WTC11 (cell line): ENCODE results near the gene VTA1.

Experiments
- ATF1 ChIP-seq: sonication (generic); formaldehyde crosslinking; IDR thresholded peaks from 2 replicates; pipeline ENCODE4 v1.8.1; 2023; ENCODE audit warnings: mild to moderate bottlenecking, moderate library complexity, missing genetic modification reagents
- ATF3 ChIP-seq: sonication (generic); formaldehyde crosslinking; conservative IDR thresholded peaks from 2 replicates; pipeline ENCODE4 v1.8.1; 2022; ENCODE audit warnings: mild to moderate bottlenecking, missing genetic modification reagents
- CTCF ChIP-seq: fragments of 200-600 bp; IDR thresholded peaks from 2 replicates; pipeline ENCODE4 v1.8.0; 2022; ENCODE audit warnings: antibody characterized with exemption
- FOXK1 ChIP-seq: sonication (generic); formaldehyde crosslinking; IDR thresholded peaks from 2 replicates; pipeline ENCODE4 v1.8.0; 2022; ENCODE audit warnings: mild to moderate bottlenecking, moderate library complexity, missing genetic modification reagents
- FOXP4 ChIP-seq: sonication (generic); formaldehyde crosslinking; IDR thresholded peaks from 2 replicates; pipeline ENCODE4 v1.8.0; 2022; ENCODE audit warnings: mild to moderate bottlenecking, missing genetic modification reagents
- JUN ChIP-seq: sonication (generic); formaldehyde crosslinking; IDR thresholded peaks from 2 replicates; pipeline ENCODE4 v1.8.0; 2023; ENCODE audit warnings: mild to moderate bottlenecking, missing genetic modification reagents
- PREB ChIP-seq: sonication (generic); formaldehyde crosslinking; IDR thresholded peaks from 2 replicates; pipeline ENCODE4 v1.8.1; 2022; ENCODE audit warnings: mild to moderate bottlenecking, missing genetic modification reagents, moderate library complexity, borderline replicate concordance
- ZNF121 ChIP-seq: sonication (generic); formaldehyde crosslinking; IDR thresholded peaks from 2 replicates; pipeline ENCODE4 v1.8.0; 2023; ENCODE audit warnings: missing genetic modification reagents

DNA sequence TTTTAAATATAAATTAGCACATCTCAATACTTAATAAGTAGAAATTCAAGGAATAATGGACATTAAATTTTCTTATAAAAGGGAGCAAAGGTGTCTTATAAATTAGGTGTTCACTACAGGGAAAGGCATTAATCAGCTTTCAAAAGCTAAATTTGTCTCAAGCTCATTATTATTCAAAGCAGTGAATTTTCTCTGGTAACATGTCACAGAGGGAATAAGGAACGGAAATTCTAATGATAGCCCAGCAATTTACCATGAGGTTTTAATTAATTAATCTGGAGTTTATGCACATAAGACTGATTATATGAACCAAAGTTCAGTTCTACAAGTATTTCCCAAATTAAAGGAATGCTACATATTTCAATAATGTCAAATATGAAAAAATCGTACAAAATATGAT is 29.7 kb upstream of the VTA1 start:
- TF ChIP-seq PREB (CRISPR knock-in tag), result no peak
- TF ChIP-seq ZNF121, result no peak
- no peak for TF ChIP-seq CTCF
- TF ChIP-seq JUN, result no peak
- TF ChIP-seq ATF1 (CRISPR knock-in tag), result no peak
- TF ChIP-seq FOXK1 (CRISPR knock-in tag), result no peak
- TF ChIP-seq ATF3, result no peak
- TF ChIP-seq FOXP4 (CRISPR knock-in tag), result no peak
